A673 (cell line): ENCODE results near the gene SNAP47.

ENCODE experiments used
- EZH2 ChIP-seq: fragments of 200-600 bp; sonication (generic); IDR thresholded peaks from 2 replicates; pipeline ENCODE4 v1.6.1; 2017; ENCODE audit warnings: borderline replicate concordance, low read depth, mild to moderate bottlenecking, mixed read lengths, antibody characterized with exemption, low read length; ENCODE audit not compliant: poor library complexity, severe bottlenecking
- TF ChIP-seq, protein P1 (sequence below): fragments of 300-800, 200-600 bp; sonication (generic); conservative IDR thresholded peaks from 2 replicates; pipeline ENCODE4 v1.5.1; 2017; ENCODE audit warnings: low read depth, mild to moderate bottlenecking, antibody characterized with exemption, low read length, moderate library complexity, mixed read lengths

DNA sequence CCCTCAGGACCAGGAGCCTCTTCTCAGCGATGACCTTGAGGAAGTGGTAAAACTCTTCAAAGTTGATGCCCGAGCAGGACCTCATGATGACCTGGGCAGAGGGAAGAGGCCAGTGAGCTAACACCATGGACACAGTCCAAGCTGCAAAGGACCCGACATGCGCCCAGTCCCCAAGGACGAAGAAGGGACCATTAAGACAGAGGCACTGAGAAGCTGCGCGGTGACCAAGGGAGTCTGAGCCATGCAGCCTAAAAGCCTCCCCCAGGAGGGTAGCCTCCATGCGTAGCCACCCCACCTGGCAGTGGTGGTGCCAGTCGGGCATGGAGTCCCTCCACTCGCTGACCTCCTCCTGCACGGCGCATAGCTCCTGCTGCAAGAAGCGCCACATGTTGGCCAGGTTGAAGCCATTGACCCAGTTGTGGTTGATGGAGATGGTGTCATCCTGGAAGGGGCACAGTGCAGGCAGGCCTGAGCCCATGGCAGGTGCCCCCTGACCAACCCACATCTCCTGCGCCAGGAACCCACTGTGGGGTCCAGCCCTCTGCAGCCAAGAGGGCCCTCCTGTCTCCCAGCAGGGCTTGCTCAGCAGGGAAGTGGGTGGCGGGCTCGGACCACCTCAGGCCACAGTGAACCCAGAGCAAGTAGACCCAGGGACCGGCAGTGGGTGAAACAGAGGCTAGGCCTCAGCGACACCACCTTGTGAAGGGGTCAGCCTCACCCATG lies 2.5 kb upstream of the SNAP47 start:
- TF ChIP-seq, protein P1, sequence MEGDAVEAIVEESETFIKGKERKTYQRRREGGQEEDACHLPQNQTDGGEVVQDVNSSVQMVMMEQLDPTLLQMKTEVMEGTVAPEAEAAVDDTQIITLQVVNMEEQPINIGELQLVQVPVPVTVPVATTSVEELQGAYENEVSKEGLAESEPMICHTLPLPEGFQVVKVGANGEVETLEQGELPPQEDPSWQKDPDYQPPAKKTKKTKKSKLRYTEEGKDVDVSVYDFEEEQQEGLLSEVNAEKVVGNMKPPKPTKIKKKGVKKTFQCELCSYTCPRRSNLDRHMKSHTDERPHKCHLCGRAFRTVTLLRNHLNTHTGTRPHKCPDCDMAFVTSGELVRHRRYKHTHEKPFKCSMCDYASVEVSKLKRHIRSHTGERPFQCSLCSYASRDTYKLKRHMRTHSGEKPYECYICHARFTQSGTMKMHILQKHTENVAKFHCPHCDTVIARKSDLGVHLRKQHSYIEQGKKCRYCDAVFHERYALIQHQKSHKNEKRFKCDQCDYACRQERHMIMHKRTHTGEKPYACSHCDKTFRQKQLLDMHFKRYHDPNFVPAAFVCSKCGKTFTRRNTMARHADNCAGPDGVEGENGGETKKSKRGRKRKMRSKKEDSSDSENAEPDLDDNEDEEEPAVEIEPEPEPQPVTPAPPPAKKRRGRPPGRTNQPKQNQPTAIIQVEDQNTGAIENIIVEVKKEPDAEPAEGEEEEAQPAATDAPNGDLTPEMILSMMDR = no peak
- TF ChIP-seq EZH2 = no peak
